Liver (tissue), 9 donors: Measurements from ENCODE around the gene ITPKA. TPM values are rescaled to one million over a fixed set of nuclear protein-coding genes. Genes with fewer than 3 reads are reported as not detected.

Experiments
- DNase-seq: peaks from one replicate; pipeline ENCODE4 v3.0.0-alpha.2; 2017; ENCODE audit warnings: low spot score
- H3K27ac ChIP-seq, 2 donors: one replicate each; pipeline ENCODE4 v1.7.0; 2013; ENCODE audit warnings: inconsistent platforms in 2 of 2, low read length in 2 of 2, control low read depth in 1 of 2, low read depth in 1 of 2, mild to moderate bottlenecking in 1 of 2
- H3K27me3 ChIP-seq, 4 donors: one replicate each; pipeline versions ENCODE4 v1.6.1 to v1.7.0; 2013; ENCODE audit warnings: low read length in 3 of 4, inconsistent platforms in 1 of 4, mild to moderate bottlenecking in 1 of 4, moderate library complexity in 1 of 4; ENCODE audit not compliant: control insufficient read depth in 4 of 4, insufficient read depth in 4 of 4
- H3K36me3 ChIP-seq, 4 donors: one replicate each; pipeline versions ENCODE4 v1.6.1 to v1.7.0; 2013; ENCODE audit warnings: low read length in 3 of 4, mild to moderate bottlenecking in 3 of 4, low read depth in 1 of 4, moderate library complexity in 1 of 4; ENCODE audit not compliant: control insufficient read depth in 4 of 4, insufficient read depth in 3 of 4
- H3K4me1 ChIP-seq, 4 donors: one replicate each; pipeline versions ENCODE4 v1.6.1 to v1.7.0; 2013; ENCODE audit warnings: low read length in 3 of 4, mild to moderate bottlenecking in 3 of 4, moderate library complexity in 1 of 4; ENCODE audit not compliant: control insufficient read depth in 4 of 4, insufficient read depth in 4 of 4
- H3K4me3 ChIP-seq, 3 donors: one replicate each; pipeline versions ENCODE4 v1.6.1 to v1.7.0; 2013; ENCODE audit warnings: low read length in 3 of 3, control low read depth in 1 of 3, low read depth in 1 of 3, mild to moderate bottlenecking in 1 of 3
- H3K9ac ChIP-seq, 2 donors: one replicate each; pipeline ENCODE4 v1.7.0; 2013; ENCODE audit warnings: low read length in 2 of 2, mild to moderate bottlenecking in 2 of 2, moderate library complexity in 2 of 2, control low read depth in 1 of 2, low read depth in 1 of 2
- H3K9me3 ChIP-seq, 4 donors: one replicate each; pipeline versions ENCODE4 v1.6.1 to v1.7.0; 2013; ENCODE audit warnings: low read length in 3 of 4; ENCODE audit not compliant: control insufficient read depth in 4 of 4
- ATF3 ChIP-seq: IDR thresholded peaks from 2 replicates; pipeline ENCODE4 v1.6.1; 2016; ENCODE audit warnings: antibody characterized with exemption
- CTCF ChIP-seq: fragments of 150-350 bp; IDR thresholded peaks from 2 replicates; pipeline ENCODE4 v1.5.1; 2017; ENCODE audit warnings: improper control_type of control experiment, low read depth, low read length; ENCODE audit not compliant: missing input control
- EGR1 ChIP-seq, 2 donors: IDR thresholded peaks; 2 replicates each; pipeline ENCODE4 v1.6.1; 2016 to 2018; ENCODE audit warnings: antibody characterized with exemption in 2 of 2, low read depth in 2 of 2
- FOXA1 ChIP-seq: IDR thresholded peaks from 2 replicates; pipeline ENCODE4 v1.6.1; 2016; ENCODE audit warnings: antibody characterized with exemption
- FOXA2 ChIP-seq: IDR thresholded peaks from 2 replicates; pipeline ENCODE4 v1.6.1; 2016; ENCODE audit warnings: antibody characterized with exemption
- GABPA ChIP-seq, 2 donors: IDR thresholded peaks in 1 of 2; conservative IDR thresholded peaks in 1 of 2; 2 replicates each; pipeline ENCODE4 v1.6.1; 2016; ENCODE audit warnings: antibody characterized with exemption in 2 of 2, mild to moderate bottlenecking in 1 of 2, moderate library complexity in 1 of 2
- HNF4A ChIP-seq, 2 donors: conservative IDR thresholded peaks; 2 replicates each; pipeline ENCODE4 v1.6.1; 2016; ENCODE audit warnings: antibody characterized with exemption in 2 of 2, mild to moderate bottlenecking in 2 of 2
- HNF4G ChIP-seq: IDR thresholded peaks from 2 replicates; pipeline ENCODE4 v1.6.1; 2016; ENCODE audit warnings: antibody characterized with exemption
- JUND ChIP-seq, 2 donors: IDR thresholded peaks; 2 replicates each; pipeline ENCODE4 v1.6.1; 2016; ENCODE audit warnings: antibody characterized with exemption in 2 of 2
- MAX ChIP-seq: IDR thresholded peaks from 2 replicates; pipeline ENCODE4 v1.6.1; 2016; ENCODE audit warnings: antibody characterized with exemption
- NR2F2 ChIP-seq: IDR thresholded peaks from 2 replicates; pipeline ENCODE4 v1.6.1; 2016; ENCODE audit warnings: antibody characterized with exemption
- RAD21 ChIP-seq, 2 donors: IDR thresholded peaks; 2 replicates each; pipeline ENCODE4 v1.6.1; 2016; ENCODE audit warnings: antibody characterized with exemption in 2 of 2, mild to moderate bottlenecking in 2 of 2
- REST ChIP-seq: IDR thresholded peaks from 2 replicates; pipeline ENCODE4 v1.6.1; 2016; ENCODE audit warnings: antibody characterized with exemption, mild to moderate bottlenecking
- RXRA ChIP-seq, 2 donors: IDR thresholded peaks; 2 replicates each; pipeline ENCODE4 v1.6.1; 2017 to 2018; ENCODE audit warnings: antibody characterized with exemption in 2 of 2, mild to moderate bottlenecking in 1 of 2
- SP1 ChIP-seq: IDR thresholded peaks from 2 replicates; pipeline ENCODE4 v1.6.1; 2018; ENCODE audit warnings: antibody characterized with exemption, mild to moderate bottlenecking
- TAF1 ChIP-seq: conservative IDR thresholded peaks from 2 replicates; pipeline ENCODE4 v1.6.1; 2016; ENCODE audit warnings: antibody characterized with exemption, mild to moderate bottlenecking
- YY1 ChIP-seq: IDR thresholded peaks from 2 replicates; pipeline ENCODE4 v1.6.1; 2016; ENCODE audit warnings: antibody characterized with exemption, mild to moderate bottlenecking
- ZBTB33 ChIP-seq: IDR thresholded peaks from 2 replicates; pipeline ENCODE4 v1.6.1; 2016; ENCODE audit warnings: antibody characterized with exemption
- WGBS: extraction: QIAGEN DNeasy Blood & Tissue Kit; methylation state at CpG from one replicate; pipeline ENCODE4 v1.1.7; 2013; 5-methylcytosine and 5-hydroxymethylcytosine counted together
- polyA plus RNA-seq, 2 donors: library from polyadenylated mRNA; stranded (reverse) in 1 of 2; unstranded in 1 of 2; fragments of 200-250 nt in 1 of 2; fragments of >200 nt in 1 of 2; fragmentation: Nextera tagmentation in 1 of 2; extraction: Ambion mirVana in 1 of 2; gene quantifications; one replicate each; pipeline versions ENCODE4 v1.2.1 to v1.2.3, GENCODE V29; 2013 to 2015
- total RNA-seq, 2 donors: library from RNA; depleted of rRNA; stranded (reverse); fragments of >200 nt; gene quantifications; one replicate each; pipeline ENCODE4 v1.2.3, GENCODE V29; 2014
- donor health status: healthy.
- donor health status: healthy.
- donor health status: healthy.
- donor health status: healthy.
- donor health status: healthy.

Gene ITPKA
- total and polyA plus RNA-seq, 4 donors = 0.36 to 2.4 (median 1.2) TPM

GRCh38 chr15:41494922-41495735 is 1.5 kb downstream of the ITPKA start:
- DNase-seq = no peak
- TF ChIP-seq MAX = no peak
- Histone ChIP-seq H3K9me3 (no peaks in the 10 kb centered on the region), H3K4me3 (peak overlapping the region in 2 of 3 donors; percentile 40 to 71), H3K27ac (peak overlapping the region in 1 of 2 donors; percentile 28), H3K27me3 (peaks cover 0 to 2% (median 0%) of the 10 kb centered on the region in 4 donors), H3K36me3 (no peaks in the 10 kb centered on the region), H3K9ac (no peak overlapping the region), H3K4me1 (peaks cover 16 to 40% (median 31%) of the 10 kb centered on the region in 4 donors)
- WGBS = 5% methylated on average over 60 of the region's 60 CpGs

GRCh38 chr15:41495736-41496599 is 2.3 kb downstream of the ITPKA start:
- H3K9ac ChIP-seq = peak overlapping the region in 1 of 2 donors; percentile 24
- no peaks in the 10 kb centered on the region for H3K36me3 ChIP-seq
- no peaks in the 10 kb centered on the region for H3K9me3 ChIP-seq
- peaks cover 0 to 2% (median 0%) of the 10 kb centered on the region in 4 donors for H3K27me3 ChIP-seq
- WGBS = 12% methylated on average over 59 of the region's 59 CpGs
- TF ChIP-seq SP1 (peak; percentile 94), RAD21 (IDR thresholded peaks at IDR 0.05) (peak in 1 of 2 donors; percentile 28), FOXA1 (peak; percentile 64), EGR1 (IDR thresholded peaks at IDR 0.05; ENCODE audit: low read depth in 2 of 2) (no peak), FOXA2 (peak; percentile 80), JUND (IDR thresholded peaks at IDR 0.05) (peak in 1 of 2 donors; percentile 29), TAF1 (no peak), REST (peak; percentile 31), CTCF (no peak), ATF3 (no peak), HNF4A (conservative IDR thresholded peaks at IDR 0.05) (peak; percentile 86 to 88), GABPA (IDR thresholded peaks at IDR 0.05 in 1 of 2, conservative IDR thresholded peaks at IDR 0.05 in 1 of 2) (no peak), NR2F2 (no peak), ZBTB33 (no peak), YY1 (peak; percentile 55), MAX (no peak), RXRA (IDR thresholded peaks at IDR 0.05) (peak; percentile 15 to 48), HNF4G (peak; percentile 80)
- peak; percentile 65 for DNase-seq
- H3K4me3 ChIP-seq = peak overlapping the region in 2 of 3 donors; percentile 40 to 71
- peak overlapping the region; percentile 28 to 38 for H3K27ac ChIP-seq
- H3K4me1 ChIP-seq = peaks cover 16 to 40% (median 31%) of the 10 kb centered on the region in 4 donors
